ENCODE results near the gene ATP2A1.

DNA sequence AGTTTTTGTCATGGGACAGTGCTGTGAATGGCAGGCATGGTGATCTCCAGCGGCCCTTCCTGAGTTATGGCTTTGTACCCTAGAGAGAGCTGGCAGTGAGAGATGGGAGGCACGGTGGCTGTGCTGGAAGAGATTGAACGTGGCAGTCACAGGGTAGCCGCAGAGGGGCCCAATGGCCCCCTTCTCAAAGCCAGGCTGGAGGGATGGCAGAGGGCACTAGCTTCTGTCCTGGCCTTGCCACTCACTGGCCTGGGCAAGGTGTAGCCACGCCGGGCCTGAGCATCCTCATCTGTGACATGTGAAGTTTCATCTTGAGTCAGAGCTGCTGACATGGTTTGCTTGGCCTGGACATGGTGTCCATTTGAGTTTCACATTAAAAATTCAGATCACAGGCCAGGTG, 3.9 kb upstream of the ATP2A1 start:
- TF ChIP-seq, protein P1, sequence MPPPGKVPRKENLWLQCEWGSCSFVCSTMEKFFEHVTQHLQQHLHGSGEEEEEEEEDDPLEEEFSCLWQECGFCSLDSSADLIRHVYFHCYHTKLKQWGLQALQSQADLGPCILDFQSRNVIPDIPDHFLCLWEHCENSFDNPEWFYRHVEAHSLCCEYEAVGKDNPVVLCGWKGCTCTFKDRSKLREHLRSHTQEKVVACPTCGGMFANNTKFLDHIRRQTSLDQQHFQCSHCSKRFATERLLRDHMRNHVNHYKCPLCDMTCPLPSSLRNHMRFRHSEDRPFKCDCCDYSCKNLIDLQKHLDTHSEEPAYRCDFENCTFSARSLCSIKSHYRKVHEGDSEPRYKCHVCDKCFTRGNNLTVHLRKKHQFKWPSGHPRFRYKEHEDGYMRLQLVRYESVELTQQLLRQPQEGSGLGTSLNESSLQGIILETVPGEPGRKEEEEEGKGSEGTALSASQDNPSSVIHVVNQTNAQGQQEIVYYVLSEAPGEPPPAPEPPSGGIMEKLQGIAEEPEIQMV (CRISPR knock-in tag; IDR thresholded peaks at IDR 0.05; ENCODE audit: low read depth) = no peak
- TF ChIP-seq, protein P2, sequence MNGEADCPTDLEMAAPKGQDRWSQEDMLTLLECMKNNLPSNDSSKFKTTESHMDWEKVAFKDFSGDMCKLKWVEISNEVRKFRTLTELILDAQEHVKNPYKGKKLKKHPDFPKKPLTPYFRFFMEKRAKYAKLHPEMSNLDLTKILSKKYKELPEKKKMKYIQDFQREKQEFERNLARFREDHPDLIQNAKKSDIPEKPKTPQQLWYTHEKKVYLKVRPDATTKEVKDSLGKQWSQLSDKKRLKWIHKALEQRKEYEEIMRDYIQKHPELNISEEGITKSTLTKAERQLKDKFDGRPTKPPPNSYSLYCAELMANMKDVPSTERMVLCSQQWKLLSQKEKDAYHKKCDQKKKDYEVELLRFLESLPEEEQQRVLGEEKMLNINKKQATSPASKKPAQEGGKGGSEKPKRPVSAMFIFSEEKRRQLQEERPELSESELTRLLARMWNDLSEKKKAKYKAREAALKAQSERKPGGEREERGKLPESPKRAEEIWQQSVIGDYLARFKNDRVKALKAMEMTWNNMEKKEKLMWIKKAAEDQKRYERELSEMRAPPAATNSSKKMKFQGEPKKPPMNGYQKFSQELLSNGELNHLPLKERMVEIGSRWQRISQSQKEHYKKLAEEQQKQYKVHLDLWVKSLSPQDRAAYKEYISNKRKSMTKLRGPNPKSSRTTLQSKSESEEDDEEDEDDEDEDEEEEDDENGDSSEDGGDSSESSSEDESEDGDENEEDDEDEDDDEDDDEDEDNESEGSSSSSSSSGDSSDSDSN (CRISPR knock-in tag; IDR thresholded peaks at IDR 0.05) = no peak
- TF ChIP-seq ZSCAN29 (CRISPR knock-in tag; conservative IDR thresholded peaks at IDR 0.05) = no peak
- no peak for TF ChIP-seq CREB1 (IDR thresholded peaks at IDR 0.05)
- no peak for TF ChIP-seq CREB1 (CRISPR knock-in tag; IDR thresholded peaks at IDR 0.05)
- no peak for TF ChIP-seq EZH2 (conservative IDR thresholded peaks at IDR 0.05; ENCODE audit: low read depth, low read length)
- TF ChIP-seq, protein P3, sequence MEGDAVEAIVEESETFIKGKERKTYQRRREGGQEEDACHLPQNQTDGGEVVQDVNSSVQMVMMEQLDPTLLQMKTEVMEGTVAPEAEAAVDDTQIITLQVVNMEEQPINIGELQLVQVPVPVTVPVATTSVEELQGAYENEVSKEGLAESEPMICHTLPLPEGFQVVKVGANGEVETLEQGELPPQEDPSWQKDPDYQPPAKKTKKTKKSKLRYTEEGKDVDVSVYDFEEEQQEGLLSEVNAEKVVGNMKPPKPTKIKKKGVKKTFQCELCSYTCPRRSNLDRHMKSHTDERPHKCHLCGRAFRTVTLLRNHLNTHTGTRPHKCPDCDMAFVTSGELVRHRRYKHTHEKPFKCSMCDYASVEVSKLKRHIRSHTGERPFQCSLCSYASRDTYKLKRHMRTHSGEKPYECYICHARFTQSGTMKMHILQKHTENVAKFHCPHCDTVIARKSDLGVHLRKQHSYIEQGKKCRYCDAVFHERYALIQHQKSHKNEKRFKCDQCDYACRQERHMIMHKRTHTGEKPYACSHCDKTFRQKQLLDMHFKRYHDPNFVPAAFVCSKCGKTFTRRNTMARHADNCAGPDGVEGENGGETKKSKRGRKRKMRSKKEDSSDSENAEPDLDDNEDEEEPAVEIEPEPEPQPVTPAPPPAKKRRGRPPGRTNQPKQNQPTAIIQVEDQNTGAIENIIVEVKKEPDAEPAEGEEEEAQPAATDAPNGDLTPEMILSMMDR (CRISPR knock-in tag; IDR thresholded peaks at IDR 0.05) = no peak
- TF ChIP-seq ZNF44 (CRISPR knock-in tag; IDR thresholded peaks at IDR 0.05) = no peak

Data from HepG2 (cell line).